Calu3 (cell line): ENCODE data around the gene MED31. TPM values are rescaled to one million over a fixed set of nuclear protein-coding genes. Genes with fewer than 3 reads are reported as not detected.
A peak's percentile ranks its signal among the peaks of the same experiment; 100 is the strongest.

Experiments
- BruUV-seq: library from RNA; stranded (reverse); fragments of 400-500 nt; replicated peaks from 2 replicates; lab custom pipeline; 2021; lab: Mats Ljungman, UMichigan
- CTCF ChIA-PET: fragments of 300-600 bp; sonication (Branson Sonifier 250); formaldehyde crosslinking; loops from one replicate; lab custom pipeline; 2022; ENCODE audit warnings: antibody characterized with exemption; lab: Charles Lee
- DNase-seq: peaks from one replicate; pipeline ENCODE4 v3.0.0; 2022
- H3K27ac Mint-ChIP-seq: one replicate; pipeline ENCODE4 v1.8.0; 2022; ENCODE audit warnings: mixed read lengths; ENCODE audit not compliant: unreplicated experiment
- H3K27me3 Mint-ChIP-seq: one replicate; pipeline ENCODE4 v1.8.0; 2022; ENCODE audit warnings: mixed read lengths; ENCODE audit not compliant: unreplicated experiment
- H3K36me3 Mint-ChIP-seq: one replicate; pipeline ENCODE4 v1.8.0; 2022; ENCODE audit warnings: mild to moderate bottlenecking, moderate library complexity, mixed read lengths; ENCODE audit not compliant: insufficient read depth, unreplicated experiment
- H3K4me1 Mint-ChIP-seq: one replicate; pipeline ENCODE4 v1.8.0; 2022; ENCODE audit warnings: mild to moderate bottlenecking, low read depth, mixed read lengths; ENCODE audit not compliant: unreplicated experiment
- H3K4me3 Mint-ChIP-seq: one replicate; pipeline ENCODE4 v1.8.0; 2022; ENCODE audit warnings: mild to moderate bottlenecking, low read depth, moderate library complexity, mixed read lengths; ENCODE audit not compliant: unreplicated experiment
- H3K9me3 Mint-ChIP-seq: one replicate; pipeline ENCODE4 v1.8.0; 2022; ENCODE audit warnings: low read depth, mixed read lengths; ENCODE audit not compliant: unreplicated experiment
- intact Hi-C: fragments of 100-400 bp; cut with micrococcal nuclease; formaldehyde crosslinking; loops from one replicate; pipeline ENCODE4 v1.10.0; 2022; ENCODE audit not compliant: unreplicated experiment
- total RNA-seq: library from RNA; stranded (reverse); gene quantifications from 2 replicates; pipeline ENCODE4 v1.2.3, GENCODE V29; 2022
- TF ChIP-seq, protein P1 (sequence below): fragments of 200-600 bp; IDR thresholded peaks from one replicate; pipeline ENCODE4 v1.8.0; 2022; ENCODE audit warnings: antibody characterized with exemption; ENCODE audit not compliant: unreplicated experiment

MED31 gene
- total RNA-seq, 1 experiment from 2014 or later, result 19.9 TPM

GRCh38 chr17:6610011-6610410 is 41.4 kb downstream of the MED31 start:
- H3K27me3 Mint-ChIP-seq, result no peaks in the 10 kb centered on the region
- no peaks in the 10 kb centered on the region for H3K36me3 Mint-ChIP-seq
- DNase-seq, result no peak
- CTCF ChIA-PET, result no interaction called here
- intact Hi-C loops, result no loop called here
- TF ChIP-seq, protein P1, sequence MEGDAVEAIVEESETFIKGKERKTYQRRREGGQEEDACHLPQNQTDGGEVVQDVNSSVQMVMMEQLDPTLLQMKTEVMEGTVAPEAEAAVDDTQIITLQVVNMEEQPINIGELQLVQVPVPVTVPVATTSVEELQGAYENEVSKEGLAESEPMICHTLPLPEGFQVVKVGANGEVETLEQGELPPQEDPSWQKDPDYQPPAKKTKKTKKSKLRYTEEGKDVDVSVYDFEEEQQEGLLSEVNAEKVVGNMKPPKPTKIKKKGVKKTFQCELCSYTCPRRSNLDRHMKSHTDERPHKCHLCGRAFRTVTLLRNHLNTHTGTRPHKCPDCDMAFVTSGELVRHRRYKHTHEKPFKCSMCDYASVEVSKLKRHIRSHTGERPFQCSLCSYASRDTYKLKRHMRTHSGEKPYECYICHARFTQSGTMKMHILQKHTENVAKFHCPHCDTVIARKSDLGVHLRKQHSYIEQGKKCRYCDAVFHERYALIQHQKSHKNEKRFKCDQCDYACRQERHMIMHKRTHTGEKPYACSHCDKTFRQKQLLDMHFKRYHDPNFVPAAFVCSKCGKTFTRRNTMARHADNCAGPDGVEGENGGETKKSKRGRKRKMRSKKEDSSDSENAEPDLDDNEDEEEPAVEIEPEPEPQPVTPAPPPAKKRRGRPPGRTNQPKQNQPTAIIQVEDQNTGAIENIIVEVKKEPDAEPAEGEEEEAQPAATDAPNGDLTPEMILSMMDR, result no peak
- no peak overlapping the region for H3K27ac Mint-ChIP-seq
- BruUV-seq, result no TSS peak
- no peaks in the 10 kb centered on the region for H3K9me3 Mint-ChIP-seq
- no peak overlapping the region for H3K4me3 Mint-ChIP-seq
- H3K4me1 Mint-ChIP-seq, result peaks cover 8% of the 10 kb centered on the region

GRCh38 chr17:6608321-6608720 is 43.1 kb downstream of the MED31 start:
- no peak overlapping the region for H3K27ac Mint-ChIP-seq
- CTCF ChIA-PET, result interaction anchor here (0.6 kb wide), 1 partner anchor 53 kb away, joined by 3 read pairs; no protein-coding TSS in a partner anchor
- H3K4me3 Mint-ChIP-seq, result no peak overlapping the region
- no TSS peak for BruUV-seq
- H3K27me3 Mint-ChIP-seq, result no peaks in the 10 kb centered on the region
- TF ChIP-seq, protein P1, result no peak
- peaks cover 8% of the 10 kb centered on the region for H3K4me1 Mint-ChIP-seq
- H3K36me3 Mint-ChIP-seq, result no peaks in the 10 kb centered on the region
- no peaks in the 10 kb centered on the region for H3K9me3 Mint-ChIP-seq
- DNase-seq, result peak; percentile 3
- intact Hi-C loops, result no loop called here

DNA sequence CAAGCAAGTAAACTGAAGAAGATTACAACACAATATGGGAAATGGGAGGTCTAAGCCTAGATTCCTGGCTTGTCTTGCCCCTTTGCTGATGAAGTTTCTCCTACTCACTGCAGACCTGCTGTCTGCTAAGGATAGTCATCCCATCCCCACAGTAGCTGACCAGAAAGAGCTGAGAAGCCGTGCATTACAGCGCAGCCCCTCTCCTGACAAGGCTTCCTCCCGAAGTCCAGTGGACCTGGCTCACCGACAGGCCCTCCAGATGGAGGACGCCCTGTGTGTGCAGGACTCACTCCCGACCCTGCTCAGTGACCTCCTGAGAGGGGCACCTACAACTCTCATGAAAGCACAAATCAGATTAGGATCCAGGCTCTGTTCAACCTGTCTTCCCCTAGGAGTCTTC is 46.3 kb downstream of the MED31 start:
- no peaks in the 10 kb centered on the region for H3K27me3 Mint-ChIP-seq
- no TSS peak for BruUV-seq

GRCh38 chr17:6603744-6604325 is 47.6 kb downstream of the MED31 start:
- DNase-seq, result no peak
- Mint-ChIP-seq H3K36me3 (peaks cover 3% of the 10 kb centered on the region), H3K4me3 (no peak overlapping the region), H3K27ac (no peak overlapping the region), H3K4me1 (peaks cover 8% of the 10 kb centered on the region), H3K9me3 (no peaks in the 10 kb centered on the region), H3K27me3 (no peaks in the 10 kb centered on the region)
- no TSS peak for BruUV-seq
- intact Hi-C loops, result no loop called here
- TF ChIP-seq, protein P1, result no peak
- CTCF ChIA-PET, result no interaction called here

More for the DNA sequence above, 46.3 kb downstream of the MED31 start:
- peaks cover 8% of the 10 kb centered on the region for H3K4me1 Mint-ChIP-seq
- DNase-seq, result no peak
- peaks cover 3% of the 10 kb centered on the region for H3K36me3 Mint-ChIP-seq
- intact Hi-C loops, result no loop called here
- H3K9me3 Mint-ChIP-seq, result no peaks in the 10 kb centered on the region
- no peak overlapping the region for H3K27ac Mint-ChIP-seq
- CTCF ChIA-PET, result interaction anchor here (0.5 kb wide), 1 partner anchor 604 kb away, joined by 3 read pairs; no protein-coding TSS in a partner anchor
- TF ChIP-seq, protein P1, result no peak
- H3K4me3 Mint-ChIP-seq, result no peak overlapping the region
